Peyer's patch (tissue), 4 donors: Measurements from ENCODE around the gene VTCN1.

Experiments
- CTCF ChIP-seq, 6 experiments: fragments of 450-650 bp in 4 of 6; fragments of 200-600 bp in 2 of 6; sonication (generic) in 1 of 6; IDR thresholded peaks; one replicate each; pipeline ENCODE4 v1.5.1; 2017 to 2019; ENCODE audit warnings: antibody characterized with exemption in 6 of 6, mild to moderate bottlenecking in 3 of 6, moderate library complexity in 1 of 6
- POLR2A ChIP-seq, 2 donors: fragments of 450-650 bp; IDR thresholded peaks; one replicate each; pipeline ENCODE4 v1.5.1; 2017; ENCODE audit warnings: antibody characterized with exemption in 2 of 2, mild to moderate bottlenecking in 2 of 2, moderate library complexity in 2 of 2

- no peak for TF ChIP-seq CTCF (IDR thresholded peaks at IDR 0.05)
- no peak for TF ChIP-seq POLR2A (IDR thresholded peaks at IDR 0.05)
These were observed 18.5 kb upstream of the VTCN1 start for GRCh38 chr1:117229217-117229616.
